Natural killer cell (primary cell): ENCODE data around the gene MIDN. TPM values are rescaled to one million over a fixed set of nuclear protein-coding genes. Genes with fewer than 3 reads are reported as not detected.

Experiments used
- ATAC-seq, 3 donors: fragments of 150-1000 bp in 2 of 3; fragments of 200-7000 bp in 1 of 3; cut with Tn5 transposase; 1 replicate in 1 of 3; 2 replicates in 2 of 3; pipeline ENCODE4 v1.10.0; 2021; ENCODE audit warnings: mild to moderate bottlenecking in 2 of 3, moderate library complexity in 2 of 3
- DNase-seq, 2 donors: peaks; one replicate each; pipeline versions ENCODE4 v3.0.0 to v3.0.0-alpha.2; 2013 to 2021; ENCODE audit warnings: mixed read lengths in 1 of 2
- H3K27ac ChIP-seq: one replicate; pipeline ENCODE4 v1.5.1; 2013; ENCODE audit warnings: mild to moderate bottlenecking, low read length
- H3K27me3 ChIP-seq: one replicate; pipeline ENCODE4 v1.6.1; 2013; ENCODE audit warnings: low read length; ENCODE audit not compliant: control insufficient read depth, insufficient read depth
- H3K36me3 ChIP-seq: one replicate; pipeline ENCODE4 v1.6.1; 2013; ENCODE audit warnings: low read length; ENCODE audit not compliant: control insufficient read depth, insufficient read depth
- H3K4me1 ChIP-seq: one replicate; pipeline ENCODE4 v1.6.1; 2013; ENCODE audit warnings: low read length; ENCODE audit not compliant: control insufficient read depth, insufficient read depth
- H3K4me3 ChIP-seq: one replicate; pipeline ENCODE4 v1.5.1; 2013; ENCODE audit warnings: low read length
- H3K9me3 ChIP-seq: one replicate; pipeline ENCODE4 v1.6.1; 2013; ENCODE audit warnings: low read length; ENCODE audit not compliant: control insufficient read depth, insufficient read depth
- H3K27ac Mint-ChIP-seq, 2 donors: one replicate each; pipeline ENCODE4 v1.8.0; 2022; ENCODE audit warnings: mild to moderate bottlenecking in 2 of 2, mixed read lengths in 2 of 2, moderate library complexity in 1 of 2
- H3K27me3 Mint-ChIP-seq, 2 donors: one replicate each; pipeline ENCODE4 v1.8.0; 2022; ENCODE audit warnings: low read depth in 2 of 2, mixed read lengths in 2 of 2
- H3K36me3 Mint-ChIP-seq: one replicate; pipeline ENCODE4 v1.8.0; 2022; ENCODE audit warnings: mixed read lengths
- H3K4me1 Mint-ChIP-seq, 2 donors: one replicate each; pipeline ENCODE4 v1.8.0; 2022; ENCODE audit warnings: mixed read lengths in 2 of 2
- H3K4me3 Mint-ChIP-seq: one replicate; pipeline ENCODE4 v1.8.0; 2022; ENCODE audit warnings: mild to moderate bottlenecking, moderate library complexity, mixed read lengths
- H3K9me3 Mint-ChIP-seq, 2 donors: one replicate each; pipeline ENCODE4 v1.8.0; 2022; ENCODE audit warnings: mixed read lengths in 2 of 2
- CTCF ChIP-seq: fragments of 200-600 bp; IDR thresholded peaks from one replicate; pipeline ENCODE4 v1.8.0; 2022; ENCODE audit warnings: antibody characterized with exemption
- WGBS: methylation state at CpG from one replicate; pipeline ENCODE4 v1.1.7; 2013; ENCODE audit warnings: missing lambda C conversion rate; ENCODE audit not compliant: insufficient coverage; 5-methylcytosine and 5-hydroxymethylcytosine counted together
- intact Hi-C: fragments of 100-400 bp; cut with micrococcal nuclease; formaldehyde crosslinking; loops from one replicate; pipeline ENCODE4 v1.14.2; 2022
- total RNA-seq, 4 donors: library from RNA; stranded (reverse); fragments of 120-200 nt in 1 of 4; gene quantifications; one replicate each; pipeline versions ENCODE4 v1.2.3 to v1.2.4, GENCODE V29; 2013 to 2022

The MIDN gene
- total RNA-seq, 3 donors from 2014 or later (not counting 1 experiment from before 2014, with no cell fraction given) = 296 to 367 (median 314) TPM

GRCh38 chr19:1241417-1242095 is 6.8 kb upstream of the MIDN start, which contains the start of gene ATP5F1D:
Gene ATP5F1D, plus strand, starts transcription at chr19:1241751. Its CDS starts 100 bp downstream, at chr19:1241851.
- no peak for TF ChIP-seq CTCF
- H3K27ac Mint-ChIP-seq = peak within 1 kb of the TSS; percentile 86 to 89
- H3K27ac ChIP-seq = no peak within 1 kb of the TSS
- peaks cover 5% of the 10 kb centered on the region for H3K36me3 ChIP-seq
- no peaks in the 10 kb centered on the region for H3K36me3 Mint-ChIP-seq
- DNase-seq (peak; percentile 88 to 97), ATAC-seq (peak; percentile 71 to 81 (median 74))
- no peaks in the 10 kb centered on the region for H3K9me3 ChIP-seq
- H3K9me3 Mint-ChIP-seq = no peaks in the 10 kb centered on the region
- peak within 1 kb of the TSS; percentile 33 for H3K4me3 ChIP-seq
- H3K4me1 ChIP-seq = peaks cover 69% of the 10 kb centered on the region
- intact Hi-C loops = loop anchor here (2.0 to 10.0 kb wide), 2 partner anchors 137 to 317 kb away; partner anchors contain the start of gene ARID3A
- under 1% methylated on average over 79 of the region's 79 CpGs for WGBS
- peaks cover 12% of the 10 kb centered on the region for H3K27me3 ChIP-seq
- H3K4me3 Mint-ChIP-seq = peak within 1 kb of the TSS; percentile 95
- H3K27me3 Mint-ChIP-seq = peaks cover 10 to 14% of the 10 kb centered on the region in 2 donors
- peaks cover 21 to 35% of the 10 kb centered on the region in 2 donors for H3K4me1 Mint-ChIP-seq

GRCh38 chr19:1243768-1244692 is 4.4 kb upstream of the MIDN start:
- H3K9me3 ChIP-seq = no peaks in the 10 kb centered on the region
- Mint-ChIP-seq H3K4me1 (peaks cover 12 to 25% of the 10 kb centered on the region in 2 donors), H3K9me3 (no peaks in the 10 kb centered on the region), H3K27ac (peak overlapping the region; percentile 87 to 89), H3K36me3 (no peaks in the 10 kb centered on the region), H3K27me3 (peaks cover 1 to 3% of the 10 kb centered on the region in 2 donors), H3K4me3 (peak overlapping the region; percentile 82)
- WGBS = 61% methylated on average over 33 of the region's 33 CpGs
- no peak overlapping the region for H3K4me3 ChIP-seq
- peaks cover 5% of the 10 kb centered on the region for H3K36me3 ChIP-seq
- H3K4me1 ChIP-seq = peaks cover 63% of the 10 kb centered on the region
- peak; percentile 88 for TF ChIP-seq CTCF
- DNase-seq (peak; percentile 87 to 93), ATAC-seq (peak; percentile 38 to 66 (median 41))
- intact Hi-C loops = loop anchor here (1.0 to 10.0 kb wide), 2 partner anchors 22 to 319 kb away; partner anchors contain the start of gene ARID3A
- peaks cover 3% of the 10 kb centered on the region for H3K27me3 ChIP-seq
- peak overlapping the region; percentile 64 for H3K27ac ChIP-seq

GRCh38 chr19:1244693-1245451 is 3.5 kb upstream of the MIDN start:
- Histone ChIP-seq H3K27me3 (peaks cover 3% of the 10 kb centered on the region), H3K27ac (peak overlapping the region; percentile 64), H3K4me1 (peaks cover 61% of the 10 kb centered on the region), H3K9me3 (no peaks in the 10 kb centered on the region), H3K36me3 (peaks cover 5% of the 10 kb centered on the region), H3K4me3 (no peak overlapping the region)
- Mint-ChIP-seq H3K27me3 (peaks cover 0 to 3% of the 10 kb centered on the region in 2 donors), H3K4me3 (peak overlapping the region; percentile 82), H3K4me1 (peaks cover 11 to 20% of the 10 kb centered on the region in 2 donors), H3K27ac (peak overlapping the region; percentile 87 to 89), H3K9me3 (no peaks in the 10 kb centered on the region), H3K36me3 (no peaks in the 10 kb centered on the region)
- intact Hi-C loops = loop anchor here (1.0 to 10.0 kb wide), 3 partner anchors 21 to 320 kb away; partner anchors contain the start of genes ARID3A, RNU6-2 and TMEM259
- TF ChIP-seq CTCF = no peak
- peak in 1 of 2 donors; percentile 49 for DNase-seq
- ATAC-seq = no peak
- WGBS = 45% methylated on average over 30 of the region's 31 CpGs
